ENCODE measurements around the gene RARRES1. TPM values are rescaled to one million over a fixed set of nuclear protein-coding genes. Genes with fewer than 3 reads are reported as not detected.

The RARRES1 gene
- total RNA-seq, 1 experiment from 2014 or later: 0.73 TPM

GRCh38 chr3:158738653-158739052 is 6.4 kb upstream of the RARRES1 start:
- Histone ChIP-seq H3K4me1 (ENCODE audit: insufficient read depth, low read length) (peaks cover 13% of the 10 kb centered on the region), H3K4me2 (ENCODE audit: low read length) (no peak overlapping the region), H3K27me3 (ENCODE audit: low read length) (no peaks in the 10 kb centered on the region), H3K9me2 (replicated peaks; ENCODE audit: low read length) (no peaks in the 10 kb centered on the region; the same call in 1 of the 2 replicates), H3K79me2 (ENCODE audit: low read length) (no peaks in the 10 kb centered on the region), H4K20me1 (ENCODE audit: low read length) (no peaks in the 10 kb centered on the region), H3K4me3 (ENCODE audit: low read length) (no peak overlapping the region), H3K36me3 (ENCODE audit: low read depth, low read length) (no peaks in the 10 kb centered on the region), H2AFZ (ENCODE audit: low read length) (no peak overlapping the region), H3F3A (ENCODE audit: low read length, unreplicated experiment) (no peaks in the 10 kb centered on the region), H3K27ac (ENCODE audit: low read length) (no peak overlapping the region), H3K9me3 (ENCODE audit: low read length) (no peaks in the 10 kb centered on the region), H3K9ac (ENCODE audit: low read length) (no peak overlapping the region)
- no peak for TF ChIP-seq EZH2phosphoT487 (IDR thresholded peaks at IDR 0.05; ENCODE audit: borderline replicate concordance, low read length)
- no peak for TF ChIP-seq CTCF (conservative IDR thresholded peaks at IDR 0.05; ENCODE audit: low read depth, low read length)
- no peak for TF ChIP-seq EZH2 (IDR thresholded peaks at IDR 0.05; ENCODE audit: low read length, unreplicated experiment)
- intact Hi-C loops (cut with micrococcal nuclease): no loop called here
- ChIA-PET CTCF (no interaction called here), POLR2A (ENCODE audit: unreplicated experiment) (no interaction called here)
- ATAC-seq (no peak), DNase-seq (no peak)
- no TSS peak for BruUV-seq (replicated peaks)

GRCh38 chr3:158737976-158738615 is 5.8 kb upstream of the RARRES1 start:
- Histone ChIP-seq H3K4me1 (ENCODE audit: insufficient read depth, low read length) (peaks cover 7% of the 10 kb centered on the region), H3K36me3 (ENCODE audit: low read depth, low read length) (no peaks in the 10 kb centered on the region), H4K20me1 (ENCODE audit: low read length) (no peaks in the 10 kb centered on the region), H3K9me2 (replicated peaks; ENCODE audit: low read length) (no peaks in the 10 kb centered on the region; the same call in 1 of the 2 replicates), H3K9ac (ENCODE audit: low read length) (no peak overlapping the region), H3K4me2 (ENCODE audit: low read length) (no peak overlapping the region), H3K79me2 (ENCODE audit: low read length) (no peaks in the 10 kb centered on the region), H3K27ac (ENCODE audit: low read length) (no peak overlapping the region), H3K4me3 (ENCODE audit: low read length) (no peak overlapping the region), H3K9me3 (ENCODE audit: low read length) (no peaks in the 10 kb centered on the region), H3F3A (ENCODE audit: low read length, unreplicated experiment) (no peaks in the 10 kb centered on the region), H3K27me3 (ENCODE audit: low read length) (no peaks in the 10 kb centered on the region), H2AFZ (ENCODE audit: low read length) (no peak overlapping the region)
- no peak for DNase-seq
- POLR2A ChIA-PET (ENCODE audit: unreplicated experiment): no interaction called here
- no peak for ATAC-seq
- no peak for TF ChIP-seq EZH2 (IDR thresholded peaks at IDR 0.05; ENCODE audit: low read length, unreplicated experiment)
- no peak for TF ChIP-seq CTCF (conservative IDR thresholded peaks at IDR 0.05; ENCODE audit: low read depth, low read length)
- TF ChIP-seq EZH2phosphoT487 (IDR thresholded peaks at IDR 0.05; ENCODE audit: borderline replicate concordance, low read length): no peak
- CTCF ChIA-PET: no interaction called here
- intact Hi-C loops (cut with micrococcal nuclease): no loop called here
- BruUV-seq (replicated peaks): no TSS peak

- ChIA-PET POLR2A (ENCODE audit: unreplicated experiment) (no interaction called here), CTCF (no interaction called here)
- Histone ChIP-seq H3K27ac (ENCODE audit: low read length) (no peak overlapping the region), H3K79me2 (ENCODE audit: low read length) (no peaks in the 10 kb centered on the region), H3K4me3 (ENCODE audit: low read length) (no peak overlapping the region), H3K9me2 (replicated peaks; ENCODE audit: low read length) (no peaks in the 10 kb centered on the region; the same call in 1 of the 2 replicates), H4K20me1 (ENCODE audit: low read length) (no peaks in the 10 kb centered on the region), H3K36me3 (ENCODE audit: low read depth, low read length) (no peaks in the 10 kb centered on the region), H2AFZ (ENCODE audit: low read length) (no peak overlapping the region), H3K9ac (ENCODE audit: low read length) (no peak overlapping the region), H3K4me1 (ENCODE audit: insufficient read depth, low read length) (peaks cover under 1% of the 10 kb centered on the region; the same call in 1 of the 2 replicates), H3K4me2 (ENCODE audit: low read length) (no peak overlapping the region), H3K9me3 (ENCODE audit: low read length) (no peaks in the 10 kb centered on the region), H3F3A (ENCODE audit: low read length, unreplicated experiment) (no peaks in the 10 kb centered on the region), H3K27me3 (ENCODE audit: low read length) (no peaks in the 10 kb centered on the region)
- intact Hi-C loops (cut with micrococcal nuclease): no loop called here
- DNase-seq (no peak), ATAC-seq (no peak)
- no TSS peak for BruUV-seq (replicated peaks)
- TF ChIP-seq EZH2 (IDR thresholded peaks at IDR 0.05; ENCODE audit: low read length, unreplicated experiment) (no peak), EZH2phosphoT487 (IDR thresholded peaks at IDR 0.05; ENCODE audit: borderline replicate concordance, low read length) (no peak), CTCF (conservative IDR thresholded peaks at IDR 0.05; ENCODE audit: low read depth, low read length) (no peak)
Observed at GRCh38 chr3:158737410-158737809, 5.2 kb upstream of the RARRES1 start.

Data from PC-3 (cell line).